ENCODE measurements around the gene WHAMM.
"Not testable (repeated sequence)": the region's sequence is repeated elsewhere in the genome, so short reads cannot be mapped to it uniquely, and the experiment has no call there.

WHAMM gene

GRCh38 chr15:82809308-82810060, at the start of gene WHAMM:
Gene WHAMM (plus strand): TSS chr15:82809628. CDS start chr15:82809727, 99 bp downstream.
- DNase-seq (ENCODE audit: low read depth) = peak; percentile 91

DNA sequence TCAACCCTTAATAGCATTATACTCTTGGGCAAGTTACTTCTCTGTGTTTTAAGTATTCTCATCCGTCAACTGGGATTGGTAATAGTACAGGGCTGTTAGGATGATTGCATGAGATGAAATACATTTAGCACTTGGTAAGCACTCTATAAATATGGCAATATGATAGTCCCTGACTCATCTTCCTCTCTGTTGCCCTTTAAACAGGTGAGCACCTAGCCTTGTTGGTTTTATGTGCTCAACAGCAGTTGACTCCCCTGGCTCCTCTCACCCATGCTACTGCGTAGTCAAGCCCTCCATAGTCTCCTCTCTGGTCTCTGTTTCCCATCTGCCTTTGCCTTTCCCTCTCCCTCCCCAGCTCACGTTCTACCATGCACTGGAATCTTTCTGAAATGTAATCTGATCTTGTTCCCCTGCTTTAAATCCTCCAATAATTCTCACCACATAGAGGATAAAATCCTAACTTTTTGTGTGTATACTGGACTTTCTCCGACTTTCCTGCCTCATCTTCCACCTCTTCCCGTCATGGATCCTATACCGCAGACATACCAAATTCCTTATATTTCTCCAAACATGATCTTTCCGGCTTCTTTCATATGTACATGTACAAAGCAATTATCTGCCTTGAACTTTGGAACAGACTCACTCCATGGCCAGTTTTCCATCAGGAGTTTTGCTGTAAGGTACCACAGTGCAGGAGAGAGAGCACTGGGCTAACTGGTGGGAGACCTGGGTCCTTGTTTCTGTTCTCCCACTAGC, 45.9 kb upstream of the WHAMM start:
- DNase-seq (ENCODE audit: low read depth) = no peak

GRCh38 chr15:82764117-82764490, 45.3 kb upstream of the WHAMM start:
- no peak for DNase-seq (ENCODE audit: low read depth)

GRCh38 chr15:82764740-82765139, 44.7 kb upstream of the WHAMM start:
- no peak for DNase-seq (ENCODE audit: low read depth)

DNA sequence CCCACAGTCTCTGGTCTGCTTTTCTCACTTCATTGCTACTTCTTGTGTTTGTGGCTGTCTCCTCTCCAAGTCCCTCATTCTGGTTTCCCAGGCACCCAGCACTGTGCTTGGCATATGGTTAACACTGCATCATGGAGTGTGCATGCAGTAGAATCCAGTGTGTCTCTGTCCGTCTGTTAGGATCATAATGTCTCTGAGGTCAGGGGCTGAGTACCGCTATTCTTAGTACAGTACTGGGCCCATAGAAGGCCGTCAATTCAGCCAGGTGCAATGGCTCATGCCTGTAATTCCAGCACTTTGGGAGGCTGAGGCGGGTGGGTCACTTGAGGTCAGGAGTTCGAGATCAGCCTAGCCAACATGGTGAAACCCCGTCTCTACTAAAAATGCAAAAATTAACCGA, 43.2 kb upstream of the WHAMM start:
- DNase-seq (ENCODE audit: low read depth) = not testable (repeated sequence)

DNA sequence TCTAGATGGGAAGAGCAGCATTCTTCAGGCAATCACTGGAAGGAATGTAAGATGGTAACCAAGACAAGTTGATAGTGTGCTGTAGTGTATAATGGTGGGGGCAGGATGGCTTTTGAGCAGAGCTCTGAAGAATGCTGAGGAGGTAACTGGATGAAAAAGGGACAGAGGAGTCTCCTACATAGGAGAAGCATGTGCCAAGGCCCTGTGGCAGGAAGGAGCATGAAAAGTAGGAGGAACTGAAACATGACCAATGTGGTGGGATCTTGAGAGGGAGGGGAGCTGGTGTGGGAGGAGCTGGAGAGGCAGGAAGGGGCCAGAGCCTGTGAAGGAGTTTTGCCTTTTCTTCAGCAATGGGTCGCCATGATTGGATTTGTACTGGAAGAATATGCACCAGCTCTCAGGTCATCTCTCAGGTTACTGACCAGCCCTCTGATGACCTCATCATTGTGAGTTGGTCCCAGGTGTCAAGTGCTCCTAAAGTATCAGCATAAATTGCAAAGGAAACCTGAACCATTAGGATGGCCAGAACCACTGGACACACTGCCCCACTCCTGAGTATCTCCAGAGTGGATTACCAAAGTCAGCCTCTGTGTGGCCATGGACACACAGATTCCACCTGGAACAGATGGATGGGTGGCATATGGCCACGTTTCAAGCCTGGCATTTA, 42.1 kb upstream of the WHAMM start:
- no peak for DNase-seq (ENCODE audit: low read depth)

GRCh38 chr15:82768414-82769054, 40.9 kb upstream of the WHAMM start:
- no peak for DNase-seq (ENCODE audit: low read depth)

- DNase-seq (ENCODE audit: low read depth) = no peak
Measured at GRCh38 chr15:82771789-82772607, 37.4 kb upstream of the WHAMM start.

DNA sequence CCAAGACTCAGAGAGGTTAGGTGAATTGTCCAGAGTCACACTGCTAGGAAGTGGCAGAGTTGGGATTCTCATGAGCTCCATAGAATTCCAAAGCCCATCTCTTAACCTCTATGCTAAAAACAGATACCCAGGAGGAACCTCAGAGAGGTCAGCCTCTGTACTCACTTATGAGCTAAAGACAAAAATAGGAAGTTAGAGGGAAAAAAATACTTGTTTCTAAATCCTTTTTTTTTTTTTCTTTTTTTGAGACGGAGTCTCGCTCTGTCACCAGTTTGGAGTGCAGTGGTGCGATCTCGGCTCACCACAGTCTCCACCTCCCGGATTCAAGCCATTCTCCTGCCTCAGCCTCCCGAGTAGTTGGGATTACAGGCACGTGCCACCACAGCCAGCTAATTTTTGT, 34.9 kb upstream of the WHAMM start:
- no peak for DNase-seq (ENCODE audit: low read depth)

DNA sequence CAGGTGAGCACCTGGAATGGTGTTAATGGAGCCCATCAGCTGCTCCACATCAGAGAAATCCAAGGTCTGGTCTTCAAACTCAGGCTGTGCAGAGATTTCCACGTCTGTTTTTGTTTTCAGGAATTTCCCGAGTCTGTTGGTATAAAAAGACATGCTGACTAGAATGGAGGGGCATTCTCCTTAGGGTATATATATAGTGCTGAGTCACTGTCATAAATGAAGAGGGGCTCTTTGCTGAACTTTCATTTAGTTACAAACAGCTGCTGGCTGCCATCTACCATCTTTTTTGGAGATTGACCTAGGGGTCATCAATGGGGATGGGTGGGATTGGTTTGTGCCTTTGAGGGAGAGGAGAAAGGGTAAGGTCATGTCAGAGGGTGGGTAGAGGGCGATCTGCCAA, 30.7 kb upstream of the WHAMM start:
- DNase-seq (ENCODE audit: low read depth) = no peak

DNA sequence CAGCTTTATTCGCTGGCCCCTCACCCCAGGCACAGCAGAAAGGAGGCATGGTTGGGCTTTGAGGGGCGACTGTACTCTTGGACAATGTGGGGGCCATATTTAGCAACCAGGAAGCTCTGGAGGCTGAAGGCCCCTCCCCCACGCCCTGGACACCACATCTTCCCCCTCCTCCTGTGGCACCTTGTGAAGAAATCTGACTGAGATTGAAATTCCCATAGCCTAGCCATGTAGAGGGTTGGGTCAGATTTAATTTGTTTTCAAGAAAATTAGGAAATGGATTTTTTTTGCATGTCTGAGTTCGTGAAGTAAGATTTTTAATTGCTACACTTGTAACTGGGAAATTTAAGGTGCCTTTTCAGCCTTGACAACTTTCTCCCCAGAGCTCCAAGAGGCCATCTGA, 28.1 kb upstream of the WHAMM start:
- no peak for DNase-seq (ENCODE audit: low read depth)

DNA sequence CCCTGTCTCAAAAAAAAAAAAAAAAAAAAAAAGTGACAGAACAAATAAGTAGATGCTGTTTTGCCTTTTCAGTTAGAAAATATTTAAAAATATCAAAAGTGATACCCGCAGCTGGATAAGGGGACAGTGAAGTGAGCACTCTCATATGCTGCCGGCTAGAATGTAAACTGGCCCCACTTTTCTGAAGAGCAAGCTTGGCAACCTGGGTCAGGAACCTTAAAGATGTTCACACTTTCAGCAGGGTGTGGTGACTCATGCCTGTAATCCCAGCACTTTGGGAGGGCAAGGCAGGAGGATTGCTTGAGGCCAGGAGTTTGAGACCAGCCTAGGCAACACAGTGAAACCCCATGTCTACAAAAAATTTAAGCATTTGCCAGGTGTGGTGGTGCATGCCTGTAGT, 20.9 kb upstream of the WHAMM start:
- DNase-seq (ENCODE audit: low read depth) = no peak

- DNase-seq (ENCODE audit: low read depth) = no peak
Measured at GRCh38 chr15:82789491-82789890, 19.9 kb upstream of the WHAMM start.

- no peak for DNase-seq (ENCODE audit: low read depth)
Measured at GRCh38 chr15:82790321-82790720, 19.1 kb upstream of the WHAMM start.

DNA sequence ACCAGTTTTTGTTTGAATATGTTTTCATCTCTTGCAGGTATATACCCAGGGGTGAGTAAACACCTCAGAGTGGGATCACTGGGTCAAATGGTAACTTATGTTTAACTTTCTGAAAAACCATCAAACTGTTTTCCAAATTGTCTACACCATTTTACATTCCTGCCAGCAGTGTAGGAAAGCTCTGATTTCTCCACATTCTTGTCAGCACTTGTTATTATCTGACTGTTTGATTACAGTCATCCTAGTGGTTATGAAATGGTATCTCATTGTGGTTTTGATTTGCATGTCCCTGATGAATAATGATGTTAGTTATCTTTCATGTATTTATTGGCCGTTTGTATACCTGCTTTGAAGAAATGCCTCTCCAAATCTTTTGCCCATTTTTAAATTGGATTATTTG, 17.4 kb upstream of the WHAMM start:
- no peak for DNase-seq (ENCODE audit: low read depth)

- DNase-seq (ENCODE audit: low read depth) = no peak
Measured at GRCh38 chr15:82793737-82794136, 15.7 kb upstream of the WHAMM start.

DNA sequence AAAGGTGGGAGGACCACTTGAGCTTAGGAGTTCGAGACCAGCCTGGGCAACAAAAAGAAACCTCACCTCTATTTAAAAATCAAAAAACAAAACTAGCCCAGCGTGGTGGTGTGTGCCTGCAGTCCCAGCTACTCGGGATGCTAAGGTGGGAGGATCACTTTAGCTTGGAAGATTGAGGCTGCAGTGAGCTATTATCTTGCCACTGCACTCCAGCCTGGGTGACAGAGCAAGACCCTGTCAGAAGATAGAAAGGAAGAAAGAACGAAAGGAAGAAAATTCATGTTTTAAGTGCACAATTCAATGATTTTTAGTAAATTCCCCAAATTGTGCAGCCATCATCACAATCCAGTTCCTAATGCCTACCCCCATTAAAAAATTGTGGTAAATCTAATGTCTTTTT, 11.3 kb upstream of the WHAMM start:
- no peak for DNase-seq (ENCODE audit: low read depth)

DNA sequence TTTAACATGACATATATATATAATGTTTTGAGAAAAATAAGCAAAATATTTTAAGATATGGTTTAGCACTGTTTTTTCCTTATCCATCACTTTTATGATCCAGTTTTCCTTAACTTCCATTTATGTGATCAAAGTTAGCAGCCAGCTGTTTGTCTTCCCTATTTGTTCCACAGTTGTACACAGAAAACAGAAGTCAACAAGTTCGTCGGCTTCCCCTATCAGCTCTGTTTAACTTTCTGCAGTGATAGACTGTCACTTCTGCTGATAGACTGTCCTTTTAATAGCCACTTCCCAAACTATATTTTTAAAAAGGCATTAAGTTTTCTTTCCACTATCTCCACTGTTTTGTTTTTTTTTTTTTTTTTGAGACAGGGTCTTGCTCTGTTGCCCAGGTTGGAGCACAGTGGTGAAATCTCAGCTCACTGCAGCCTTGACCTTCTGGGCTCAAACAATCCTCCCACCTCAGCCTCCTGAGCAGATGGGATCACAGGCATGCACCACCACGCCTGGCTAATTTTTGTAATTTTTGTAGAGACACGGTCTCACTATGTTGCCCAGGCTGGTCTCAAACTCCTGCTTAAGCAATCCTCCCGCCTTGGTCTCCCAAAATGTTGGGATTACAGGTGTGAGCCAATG, 10.8 kb upstream of the WHAMM start:
- no peak for DNase-seq (ENCODE audit: low read depth)

GRCh38 chr15:82799183-82799841, 10.1 kb upstream of the WHAMM start:
- no peak for DNase-seq (ENCODE audit: low read depth)

DNA sequence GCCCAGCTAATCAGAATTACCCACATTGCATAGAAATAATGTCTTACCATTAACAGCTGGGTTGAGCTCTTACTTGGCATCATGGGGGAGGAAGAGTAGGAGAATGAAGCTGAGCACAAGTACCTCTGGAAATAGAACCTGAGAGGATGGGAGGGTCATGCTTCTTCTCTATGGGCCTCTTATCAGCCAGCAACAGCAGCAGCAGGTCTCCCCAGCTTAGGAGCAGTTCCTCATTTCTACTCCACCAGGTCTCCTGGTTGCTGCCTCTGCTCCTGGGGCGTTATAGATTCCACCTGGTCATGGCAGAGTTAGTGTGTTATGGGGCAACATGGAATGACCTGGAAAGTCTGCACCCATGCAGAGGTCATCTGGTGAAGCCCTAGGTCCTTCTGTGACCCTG, 6.9 kb upstream of the WHAMM start:
- DNase-seq (ENCODE audit: low read depth) = no peak

Measured in stimulated activated CD8-positive, alpha-beta memory T cell treated with anti-CD3 and anti-CD28 coated beads, Interleukin-7, amount 100 ng/mL, for 24 hours (primary cell).